GM21528 (cell line): ENCODE data around the gene CYP21A2.

ENCODE experiments used
- ATAC-seq: cut with Tn5 transposase; IDR thresholded peaks from one replicate; pipeline ENCODE4 v1.9.1; 2021; ENCODE audit warnings: mild to moderate bottlenecking, moderate library complexity; ENCODE audit not compliant: unreplicated experiment, low FRiP score

CYP21A2 gene

DNA sequence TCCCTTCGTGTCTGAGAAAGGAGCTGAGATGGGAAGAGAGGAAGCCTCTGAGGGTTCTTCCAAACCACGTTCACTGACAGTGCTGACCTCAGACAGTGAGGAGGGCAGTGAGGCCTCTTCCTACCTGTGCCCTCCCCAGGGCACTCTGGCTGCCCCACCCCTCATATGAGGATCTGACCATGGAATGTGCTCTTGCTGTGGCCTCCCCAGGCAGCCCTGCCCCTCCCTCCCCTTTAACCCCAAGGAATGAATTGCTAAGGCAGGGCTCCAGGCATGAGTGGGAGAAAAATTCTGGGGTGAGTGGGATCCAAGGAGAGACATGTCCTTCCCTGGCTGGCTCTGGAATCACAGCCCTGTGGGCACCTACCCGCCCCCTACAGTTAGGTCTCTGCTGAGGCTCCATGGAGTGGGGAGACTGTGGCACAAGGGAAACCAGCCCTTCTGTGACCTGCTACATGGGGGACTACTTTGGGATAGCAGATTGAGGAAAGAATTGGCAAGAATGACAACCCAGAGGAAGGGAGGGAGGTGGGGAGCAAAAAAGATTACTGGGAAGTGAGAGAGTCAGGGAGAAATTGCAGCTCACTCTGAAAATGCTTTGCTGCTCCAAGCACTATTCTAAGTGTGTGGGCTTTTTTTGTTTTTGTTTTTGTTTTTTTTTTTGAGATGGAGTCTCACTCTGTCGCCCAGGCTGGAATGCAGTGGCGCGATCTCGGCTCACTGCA is 41.5 kb downstream of the CYP21A2 start:
- ATAC-seq, result no peak

- no peak for ATAC-seq
These were observed 43.2 kb downstream of the CYP21A2 start for GRCh38 chr6:32081168-32081990.

DNA sequence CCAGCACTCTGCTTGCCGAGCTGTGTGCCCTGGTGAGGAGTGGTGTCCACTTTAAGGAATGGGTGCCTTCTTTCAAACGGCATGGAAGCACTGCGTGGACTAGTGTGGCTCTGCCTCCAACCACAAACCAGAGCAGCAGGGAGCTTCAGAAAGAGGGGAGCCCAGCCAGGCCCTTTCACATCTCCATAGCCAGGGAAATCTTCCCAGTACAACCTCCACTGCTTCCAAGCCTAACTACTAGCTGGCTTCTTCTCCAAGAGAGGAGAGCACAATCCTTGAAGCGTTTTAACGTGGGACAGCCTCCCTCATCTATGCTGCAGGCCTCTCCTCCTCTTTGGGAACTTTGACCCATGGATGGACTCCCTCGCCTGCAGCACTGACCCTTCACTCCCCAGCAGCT is 44.3 kb downstream of the CYP21A2 start:
- no peak for ATAC-seq

DNA sequence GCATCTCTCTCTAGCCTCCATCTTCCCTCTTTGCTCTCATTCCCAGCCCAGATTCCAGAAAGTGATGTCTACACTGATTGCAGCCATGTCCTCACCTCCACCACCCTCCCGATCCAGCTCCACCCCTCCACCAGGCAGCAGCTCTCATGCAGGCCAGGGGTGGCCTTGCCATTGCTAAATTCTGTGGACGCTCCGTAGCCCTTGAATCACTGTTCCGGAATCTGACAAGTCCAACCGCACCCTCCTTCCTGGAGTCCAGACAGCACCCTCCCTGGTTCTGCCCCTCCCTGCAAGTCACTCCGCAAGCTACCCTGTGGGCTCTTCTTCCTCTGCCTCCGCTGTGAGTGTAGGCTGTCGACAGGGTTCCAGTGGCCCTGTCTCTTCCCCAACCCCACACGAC is 44.7 kb downstream of the CYP21A2 start:
- ATAC-seq, result no peak

GRCh38 chr6:32083812-32084768 is 45.9 kb downstream of the CYP21A2 start:
- ATAC-seq, result no peak

DNA sequence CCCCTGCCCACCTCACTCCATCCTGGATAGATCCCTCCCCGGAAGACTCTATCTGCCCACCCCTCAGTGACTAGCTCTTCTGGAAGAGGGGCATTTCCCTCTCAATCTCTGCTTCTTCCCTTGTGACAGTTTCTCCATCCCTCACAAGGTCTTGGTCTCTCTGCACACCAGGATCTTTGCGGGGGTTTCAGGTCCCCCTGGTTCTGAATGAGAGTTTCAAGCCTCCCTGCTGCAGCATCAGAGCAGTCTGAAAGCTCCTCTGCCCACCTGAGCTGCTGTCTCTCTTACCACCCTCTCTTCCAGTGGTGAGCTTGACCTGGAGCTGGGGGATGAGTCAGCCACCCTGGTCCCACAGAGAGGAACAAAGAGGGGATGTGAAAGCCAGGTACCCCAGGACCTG is 46.6 kb downstream of the CYP21A2 start:
- no peak for ATAC-seq

- no peak for ATAC-seq
These were observed 47.7 kb downstream of the CYP21A2 start for GRCh38 chr6:32085759-32086459.

DNA sequence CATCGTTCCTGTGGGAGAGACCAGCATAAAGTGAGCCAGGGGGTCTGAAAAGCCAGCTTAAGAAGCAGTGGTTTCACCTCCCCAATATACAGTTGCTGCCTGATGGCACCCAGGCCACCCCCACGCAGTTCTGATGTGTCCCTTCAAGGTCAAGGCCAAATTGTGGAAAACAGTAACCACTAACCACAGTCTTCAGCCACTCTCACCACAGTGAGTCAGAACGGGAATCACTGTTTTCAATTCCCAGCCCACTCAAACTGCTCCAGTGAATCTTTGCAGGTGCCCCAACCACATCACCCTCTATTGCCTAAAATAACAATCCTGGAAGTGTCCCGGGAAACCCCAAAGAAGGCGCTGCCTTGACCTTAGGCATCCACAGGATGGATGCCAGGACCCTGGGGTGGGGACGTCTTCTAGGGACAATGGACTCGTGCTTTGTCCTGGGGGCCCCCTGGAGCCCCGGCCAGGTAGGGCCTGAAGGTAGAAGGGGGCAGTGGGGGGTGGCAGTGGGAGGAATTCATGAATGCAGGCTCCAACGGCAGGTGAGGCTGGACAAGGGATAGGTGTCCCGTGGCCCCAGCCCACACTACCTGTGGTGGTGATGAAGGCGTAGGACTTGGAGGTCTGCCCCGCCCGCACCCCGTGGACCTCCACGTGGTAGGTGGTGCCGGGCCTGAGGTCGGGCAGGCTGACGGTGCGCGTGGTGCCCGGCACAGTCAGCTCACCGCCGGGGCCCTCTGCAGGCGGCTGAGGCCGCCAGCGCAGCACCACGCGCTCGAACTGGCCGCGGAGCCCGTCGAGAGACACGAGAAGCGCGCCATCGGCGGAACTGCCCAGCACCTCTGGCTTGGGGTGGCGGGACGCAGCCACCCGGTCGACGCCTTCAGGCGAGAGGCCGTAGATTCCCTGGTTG is 48.7 kb downstream of the CYP21A2 start:
- no peak for ATAC-seq

DNA sequence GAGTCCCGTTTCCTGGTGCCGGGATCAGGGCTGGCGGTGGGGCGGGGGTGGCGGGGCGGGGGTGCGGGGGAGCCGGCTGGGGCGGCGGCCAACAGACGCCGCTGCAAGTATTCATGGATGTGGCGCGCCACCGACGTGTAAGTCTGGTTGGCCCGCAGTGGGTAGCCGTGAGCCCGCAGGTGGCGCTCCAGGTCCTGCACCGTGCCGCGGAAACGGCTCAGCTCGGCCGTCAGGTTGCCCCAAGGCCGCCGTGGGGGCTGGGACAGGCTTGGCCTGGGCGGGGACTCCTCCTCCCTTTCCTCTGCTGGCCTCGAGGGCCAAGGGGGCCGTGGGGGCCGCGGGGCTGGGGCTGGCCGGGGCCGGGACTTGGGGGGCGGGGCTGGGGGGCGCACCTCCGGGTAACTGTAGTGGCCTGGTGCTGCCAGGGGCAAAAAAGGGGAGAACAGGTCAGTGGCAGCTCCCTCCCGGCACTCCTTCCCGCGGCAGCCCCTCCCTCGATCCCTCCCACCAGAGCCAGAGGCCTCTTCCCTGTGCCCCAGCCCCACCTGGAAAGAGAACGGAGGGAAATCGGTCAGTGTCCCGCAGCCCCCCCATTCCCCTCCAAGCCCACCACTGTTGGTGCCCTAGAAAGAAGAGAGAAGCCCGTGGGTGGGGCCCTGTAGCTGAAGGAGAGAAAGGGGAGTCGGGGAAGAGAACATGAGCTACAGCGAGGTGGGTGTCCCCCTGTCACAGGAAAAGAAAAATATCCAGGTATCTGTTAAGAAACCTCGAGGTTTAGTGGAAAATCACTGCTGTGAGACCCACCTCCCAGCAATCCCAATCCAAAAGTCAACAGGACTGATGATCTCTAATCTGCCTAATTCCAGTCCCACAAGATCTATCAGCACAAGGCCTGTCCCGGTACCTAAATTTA is 49.6 kb downstream of the CYP21A2 start:
- ATAC-seq, result no peak

GRCh38 chr6:32088487-32089049 is 50.4 kb downstream of the CYP21A2 start:
- no peak for ATAC-seq

DNA sequence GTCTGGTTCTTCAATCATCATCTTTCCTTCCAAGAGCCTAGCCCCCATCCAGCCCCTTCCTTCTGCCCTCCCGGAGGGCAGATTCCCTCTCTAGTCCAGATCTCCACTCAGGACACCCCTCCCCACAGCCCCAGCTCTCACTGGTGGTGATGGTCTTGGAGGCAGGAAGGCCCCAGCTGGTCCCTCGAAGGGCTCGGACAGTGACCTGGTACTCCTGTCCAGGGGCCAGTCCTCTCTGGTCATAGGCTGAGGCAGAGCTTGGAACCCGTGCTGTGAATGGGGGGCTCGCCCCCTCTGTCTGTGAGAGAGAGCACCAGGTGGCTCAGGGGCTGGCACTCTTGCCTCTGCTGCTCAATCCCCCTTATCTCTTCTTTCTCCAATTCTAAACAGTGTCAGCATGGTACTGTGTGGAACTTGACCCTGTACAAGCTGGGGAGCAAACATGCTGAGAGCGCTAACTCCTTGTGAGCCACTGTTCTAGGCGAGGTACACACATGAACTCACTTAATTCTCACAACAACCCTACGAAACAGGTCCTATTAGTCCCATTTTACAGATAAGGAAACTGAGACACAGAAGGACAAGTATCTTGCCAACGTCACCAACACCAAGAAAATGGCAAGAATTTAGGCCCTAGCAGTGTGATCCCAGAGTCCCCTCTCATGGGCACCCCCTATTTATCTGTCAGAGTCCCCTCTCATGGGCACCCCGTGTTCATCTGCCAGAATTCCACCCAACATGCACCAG is 51.0 kb downstream of the CYP21A2 start:
- ATAC-seq, result no peak
